K562 (cell line): ENCODE data around the gene PTRH2. TPM values are rescaled to one million over a fixed set of nuclear protein-coding genes. Genes with fewer than 3 reads are reported as not detected.

Experiments used
- BMI1 ChIP-seq: fragments of 150-350 bp; IDR thresholded peaks from 2 replicates; pipeline ENCODE4 v1.6.1; 2014; ENCODE audit warnings: low read length
- ETV5 ChIP-seq: sonication (generic); formaldehyde crosslinking; IDR thresholded peaks from 2 replicates; pipeline ENCODE4 v1.4.0; 2020; ENCODE audit warnings: low read depth, mild to moderate bottlenecking, missing genetic modification reagents
- FOXJ3 ChIP-seq: sonication (generic); formaldehyde crosslinking; IDR thresholded peaks from 2 replicates; pipeline ENCODE4 v1.4.0; 2020; ENCODE audit warnings: mild to moderate bottlenecking, missing genetic modification reagents
- HLTF ChIP-seq: fragments of 450-650 bp; IDR thresholded peaks from 2 replicates; pipeline ENCODE4 v1.6.1; 2016
- MAX ChIP-seq: sonication (generic); formaldehyde crosslinking; IDR thresholded peaks from 2 replicates; pipeline ENCODE4 v1.9.0; 2022; ENCODE audit warnings: mild to moderate bottlenecking, missing genetic modification reagents
- NFRKB ChIP-seq: fragments of 450-650 bp; IDR thresholded peaks from 2 replicates; pipeline ENCODE4 v1.6.1; 2016; ENCODE audit warnings: low read depth
- NR2C1 ChIP-seq, 2 experiments: fragments of 450-650 bp; IDR thresholded peaks; 2 replicates each; pipeline ENCODE4 v1.6.1; 2017; ENCODE audit warnings: mild to moderate bottlenecking in 2 of 2, antibody characterized with exemption in 1 of 2, inconsistent platforms in 1 of 2, missing compliant biosample characterization in 1 of 2, missing genetic modification characterization in 1 of 2
- PHB2 ChIP-seq: fragments of 450-650 bp; IDR thresholded peaks from 2 replicates; pipeline ENCODE4 v1.6.1; 2017; ENCODE audit warnings: low read depth
- PRMT5 ChIP-seq: sonication (generic); formaldehyde crosslinking; IDR thresholded peaks from 2 replicates; pipeline ENCODE4 v1.5.0; 2020; ENCODE audit warnings: missing genetic modification reagents
- PURB ChIP-seq: sonication (generic); formaldehyde crosslinking; IDR thresholded peaks from 2 replicates; pipeline ENCODE4 v1.9.0; 2021; ENCODE audit warnings: low read depth, mild to moderate bottlenecking, missing genetic modification reagents
- RAD51 ChIP-seq: fragments of 450-650 bp; IDR thresholded peaks from 2 replicates; pipeline ENCODE4 v1.7.1; 2016; ENCODE audit warnings: low read depth, mild to moderate bottlenecking, borderline replicate concordance
- RBFOX2 ChIP-seq: fragments of 200-400 bp; formaldehyde crosslinking; IDR thresholded peaks from 2 replicates; pipeline ENCODE4 v1.6.1; 2017; ENCODE audit warnings: low read depth, mild to moderate bottlenecking, low read length, moderate library complexity
- SIRT6 ChIP-seq: IDR thresholded peaks from one replicate; pipeline ENCODE4 v1.6.1; 2012; ENCODE audit warnings: low read depth, mild to moderate bottlenecking, control low read depth, inconsistent platforms, low read length, moderate library complexity
- SMARCE1 ChIP-seq: fragments of 450-650 bp; IDR thresholded peaks from 2 replicates; pipeline ENCODE4 v1.7.1; 2016; ENCODE audit warnings: mild to moderate bottlenecking
- TEAD4 ChIP-seq, 2 experiments: sonication (generic) in 1 of 2; formaldehyde crosslinking in 1 of 2; IDR thresholded peaks; 2 replicates each; pipeline versions ENCODE4 v1.6.1 to v1.8.0; 2012 to 2022; ENCODE audit warnings: borderline replicate concordance in 1 of 2, inconsistent platforms in 1 of 2, low read length in 1 of 2, mild to moderate bottlenecking in 1 of 2, missing genetic modification reagents in 1 of 2
- TRIM28 ChIP-seq: fragments of 450-650 bp; IDR thresholded peaks from 2 replicates; pipeline ENCODE4 v1.6.1; 2017
- USF2 ChIP-seq: sonication (generic); formaldehyde crosslinking; IDR thresholded peaks from 2 replicates; pipeline ENCODE4 v1.5.0; 2020; ENCODE audit warnings: missing genetic modification reagents
- ZMIZ1 ChIP-seq, 2 experiments: fragments of 150-350 bp in 1 of 2; IDR thresholded peaks; 2 replicates each; pipeline ENCODE4 v1.6.1; 2012 to 2016; ENCODE audit warnings: low read depth in 2 of 2, low read length in 2 of 2, mild to moderate bottlenecking in 1 of 2, moderate library complexity in 1 of 2
- ZNF212 ChIP-seq: fragments of 450-650 bp; formaldehyde crosslinking; IDR thresholded peaks from 2 replicates; pipeline ENCODE4 v1.4.0; 2020; ENCODE audit warnings: mild to moderate bottlenecking
- ZNF232 ChIP-seq: sonication (generic); formaldehyde crosslinking; IDR thresholded peaks from 2 replicates; pipeline ENCODE4 v1.8.0; 2022; ENCODE audit warnings: mild to moderate bottlenecking, missing genetic modification reagents
- ZNF445 ChIP-seq: fragments of 250-450 bp; sonication (Bioruptor Pico); IDR thresholded peaks from 2 replicates; pipeline ENCODE4 v1.4.0; 2020; ENCODE audit warnings: low read depth, mild to moderate bottlenecking, moderate library complexity
- ZNF584 ChIP-seq: fragments of 200-800 bp; sonication (Bioruptor generic); IDR thresholded peaks from 2 replicates; pipeline ENCODE4 v1.6.1; 2016; ENCODE audit warnings: low read depth, mild to moderate bottlenecking, missing genetic modification characterization, missing compliant biosample characterization
- ZNF586 ChIP-seq: fragments of 450-650 bp; formaldehyde crosslinking; conservative IDR thresholded peaks from 2 replicates; pipeline ENCODE4 v1.4.0; 2020; ENCODE audit warnings: mild to moderate bottlenecking, moderate library complexity
- polyA plus RNA-seq, 8 experiments: library from polyadenylated mRNA; depleted of rRNA in 4 of 8; stranded (reverse) in 5 of 8; unstranded in 3 of 8; fragments of >200 nt; fragmentation: Nextera tagmentation in 2 of 8; fragmentation: Illumina TruSeq in 1 of 8; extraction: Ambion mirVana in 2 of 8; extraction: Trizol in 1 of 8; gene quantifications; 2 replicates each; pipeline versions ENCODE4 v1.2.1 to v1.2.3, GENCODE V29; 2011 to 2014; ENCODE audit warnings: inconsistent platforms in 1 of 8, missing spikeins in 1 of 8
- total RNA-seq, 7 experiments: library from RNA; depleted of rRNA in 6 of 7; stranded (reverse); fragments of >200 nt in 6 of 7; fragmentation: Illumina TruSeq in 2 of 7; extraction: Trizol in 2 of 7; gene quantifications; 2 replicates each; pipeline versions ENCODE4 v1.2.1 to v1.2.3, GENCODE V29; 2011 to 2021; ENCODE audit warnings: low replicate concordance in 1 of 7
- TF ChIP-seq, protein P1 (sequence below): fragments of 250-450 bp; sonication (Bioruptor Pico); IDR thresholded peaks from 2 replicates; pipeline ENCODE4 v1.4.0; 2020; ENCODE audit warnings: mild to moderate bottlenecking, moderate library complexity

Gene PTRH2
- total and polyA plus RNA-seq, 9 of the 15 experiments (the other 6 are each of a cell fraction or from before 2014, with no cell fraction given) = 53.1 to 210 (median 126) TPM

DNA sequence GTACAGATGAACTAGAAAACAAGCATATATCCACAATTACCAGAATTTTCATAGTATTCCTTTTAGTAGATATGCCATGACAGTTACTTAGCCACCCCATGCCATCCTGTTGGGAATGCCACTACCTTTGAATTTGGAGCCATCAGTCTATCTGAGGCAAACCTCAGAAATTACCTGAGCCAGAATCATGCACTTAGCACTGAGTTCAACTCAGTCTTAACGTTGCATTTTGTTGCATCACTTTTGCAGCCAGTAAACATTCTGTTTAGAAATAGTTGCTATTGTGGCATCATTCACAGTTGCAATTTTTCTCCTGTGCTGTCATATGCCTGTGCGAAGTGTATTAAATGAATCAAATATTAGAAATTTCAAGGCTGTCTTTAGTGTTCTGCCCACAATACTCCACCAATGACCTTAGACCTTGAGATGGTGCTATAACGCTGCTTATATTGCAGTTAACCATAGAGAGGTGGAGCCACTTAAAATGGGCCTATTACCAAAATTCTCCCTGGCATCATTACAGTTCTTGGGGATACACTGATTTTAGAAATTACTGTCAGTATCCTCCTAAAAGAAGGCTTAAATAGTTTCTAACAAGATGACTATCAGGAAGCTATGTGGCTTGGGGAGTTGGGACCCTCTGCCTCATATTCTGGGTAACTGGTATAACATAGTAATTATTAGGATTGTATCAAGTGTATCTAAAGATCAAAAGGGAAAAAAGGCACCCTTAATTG lies 11.1 kb downstream of the PTRH2 start (continued):
- TF ChIP-seq, protein P1, sequence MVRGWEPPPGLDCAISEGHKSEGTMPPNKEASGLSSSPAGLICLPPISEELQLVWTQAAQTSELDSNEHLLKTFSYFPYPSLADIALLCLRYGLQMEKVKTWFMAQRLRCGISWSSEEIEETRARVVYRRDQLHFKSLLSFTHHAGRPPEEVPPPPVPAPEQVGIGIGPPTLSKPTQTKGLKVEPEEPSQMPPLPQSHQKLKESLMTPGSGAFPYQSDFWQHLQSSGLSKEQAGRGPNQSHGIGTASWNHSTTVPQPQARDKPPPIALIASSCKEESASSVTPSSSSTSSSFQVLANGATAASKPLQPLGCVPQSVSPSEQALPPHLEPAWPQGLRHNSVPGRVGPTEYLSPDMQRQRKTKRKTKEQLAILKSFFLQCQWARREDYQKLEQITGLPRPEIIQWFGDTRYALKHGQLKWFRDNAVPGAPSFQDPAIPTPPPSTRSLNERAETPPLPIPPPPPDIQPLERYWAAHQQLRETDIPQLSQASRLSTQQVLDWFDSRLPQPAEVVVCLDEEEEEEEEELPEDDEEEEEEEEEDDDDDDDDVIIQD (CRISPR knock-in tag) = no peak
- TF ChIP-seq TEAD4 (IDR thresholded peaks at IDR 0.05; ENCODE audit: low read length) = no peak
- no peak for TF ChIP-seq TEAD4 (CRISPR knock-in tag; IDR thresholded peaks at IDR 0.05; ENCODE audit: borderline replicate concordance)
- no peak for TF ChIP-seq ETV5 (CRISPR knock-in tag)
- TF ChIP-seq NFRKB = no peak
- TF ChIP-seq PHB2 = no peak
- TF ChIP-seq ZNF445 (CRISPR knock-in tag) = no peak
- no peak for TF ChIP-seq USF2 (CRISPR knock-in tag)
- TF ChIP-seq TRIM28 = no peak
- no peak for TF ChIP-seq RAD51
- no peak for TF ChIP-seq FOXJ3 (CRISPR knock-in tag)
- peak; percentile 67; the same call in 1 of the 2 replicates for TF ChIP-seq ZNF584 (CRISPR knock-in tag)
- TF ChIP-seq HLTF = no peak
- TF ChIP-seq SIRT6 = no peak
- TF ChIP-seq MAX (CRISPR knock-in tag) = no peak
- no peak for TF ChIP-seq PURB
- no peak for TF ChIP-seq PRMT5 (CRISPR knock-in tag)
- peak; percentile 27; the same call in 1 of the 2 replicates for TF ChIP-seq NR2C1 (IDR thresholded peaks at IDR 0.05)
- TF ChIP-seq NR2C1 (tag; IDR thresholded peaks at IDR 0.05) = peak; percentile 66; the same call in 1 of the 2 replicates
- TF ChIP-seq SMARCE1 = peak; percentile 30; the same call in 1 of the 2 replicates
- no peak for TF ChIP-seq ZNF232
- TF ChIP-seq ZNF212 (CRISPR knock-in tag) = no peak
- no peak for TF ChIP-seq ZMIZ1 (IDR thresholded peaks at IDR 0.05; ENCODE audit: low read depth in 2 of 2, low read length in 2 of 2)
- no peak for TF ChIP-seq RBFOX2
- no peak for TF ChIP-seq BMI1
- no peak for TF ChIP-seq ZNF586 (CRISPR knock-in tag)
